Muscle layer of duodenum (tissue), 2 donors: ENCODE data around the gene ZXDA.
"Not testable (repeated sequence)": the region's sequence is repeated elsewhere in the genome, so short reads cannot be mapped to it uniquely, and the experiment has no call there.

ENCODE experiments used
- H3K27ac ChIP-seq: one replicate; pipeline ENCODE4 v1.7.0; 2013; ENCODE audit warnings: mild to moderate bottlenecking, low read length
- H3K27me3 ChIP-seq: one replicate; pipeline ENCODE4 v1.7.0; 2013; ENCODE audit warnings: low read depth, mild to moderate bottlenecking, control low read depth, low read length
- H3K36me3 ChIP-seq, 2 donors: one replicate each; pipeline ENCODE4 v1.7.0; 2013; ENCODE audit warnings: low read length in 2 of 2, control low read depth in 1 of 2, mild to moderate bottlenecking in 1 of 2; ENCODE audit not compliant: insufficient read depth in 2 of 2, control insufficient read depth in 1 of 2
- H3K4me1 ChIP-seq, 2 donors: one replicate each; pipeline ENCODE4 v1.7.0; 2013; ENCODE audit warnings: low read length in 2 of 2, mild to moderate bottlenecking in 2 of 2, control low read depth in 1 of 2, moderate library complexity in 1 of 2; ENCODE audit not compliant: insufficient read depth in 2 of 2, control insufficient read depth in 1 of 2
- H3K4me3 ChIP-seq, 2 donors: one replicate each; pipeline ENCODE4 v1.7.0; 2013; ENCODE audit warnings: low read length in 2 of 2, low read depth in 1 of 2, mild to moderate bottlenecking in 1 of 2
- H3K9me3 ChIP-seq, 2 donors: one replicate each; pipeline ENCODE4 v1.7.0; 2013; ENCODE audit warnings: low read length in 2 of 2, control low read depth in 1 of 2, mild to moderate bottlenecking in 1 of 2; ENCODE audit not compliant: control insufficient read depth in 1 of 2
- donor health status: healthy.

The ZXDA gene

DNA sequence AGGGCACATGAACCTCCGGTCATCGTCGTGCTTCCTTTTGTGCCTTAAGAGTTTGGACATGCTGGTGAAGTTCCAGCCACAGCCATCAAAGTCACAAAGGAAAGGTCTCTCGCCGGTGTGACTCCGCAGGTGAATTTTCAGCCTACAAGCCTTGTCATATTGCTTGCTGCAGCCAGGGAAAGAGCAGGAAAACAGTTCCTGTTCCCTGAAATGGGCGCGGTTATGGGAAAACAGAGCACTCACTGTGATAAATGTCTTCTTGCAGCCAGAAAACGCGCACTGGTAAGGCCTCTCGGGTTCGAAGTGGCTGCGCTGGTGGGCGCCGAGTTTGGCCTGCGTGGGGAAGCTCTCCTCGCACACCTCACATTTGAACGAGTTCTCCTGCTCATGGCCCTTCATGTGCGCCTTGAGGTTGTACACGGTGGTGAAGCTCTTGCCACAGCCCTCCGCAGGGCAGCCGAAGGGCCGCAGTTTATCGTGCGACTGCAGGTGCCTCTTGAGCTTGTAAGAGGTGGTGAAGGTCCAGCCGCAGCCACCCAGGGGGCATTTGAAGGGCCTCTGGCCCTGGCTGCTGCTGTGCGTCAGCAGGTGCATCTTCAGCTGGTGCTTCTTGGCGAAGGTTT, 1.2 kb downstream of the ZXDA start:
- H3K27me3 ChIP-seq, H3K36me3 ChIP-seq, H3K27ac ChIP-seq, H3K9me3 ChIP-seq: not testable (repeated sequence)
- Histone ChIP-seq H3K4me3 (peak overlapping the region in 1 of 2 donors; percentile 56), H3K4me1 (peaks cover 0 to 10% of the 10 kb centered on the region in 2 donors)

GRCh38 chrX:57906790-57907189, 3.5 kb downstream of the ZXDA start:
- H3K36me3 ChIP-seq = no peaks in the 10 kb centered on the region
- no peaks in the 10 kb centered on the region for H3K27me3 ChIP-seq
- H3K4me1 ChIP-seq = peaks cover 0 to 10% of the 10 kb centered on the region in 2 donors
- H3K9me3 ChIP-seq = no peaks in the 10 kb centered on the region
- H3K4me3 ChIP-seq = no peak overlapping the region
- H3K27ac ChIP-seq = peak overlapping the region; percentile 9

GRCh38 chrX:57905141-57905540, 5.1 kb downstream of the ZXDA start:
- Histone ChIP-seq H3K4me3 (peak overlapping the region; percentile 24 to 37), H3K27ac (peak overlapping the region; percentile 56), H3K9me3 (no peaks in the 10 kb centered on the region)

GRCh38 chrX:57904176-57904880, 5.9 kb downstream of the ZXDA start:
- Histone ChIP-seq H3K9me3 (no peaks in the 10 kb centered on the region), H3K36me3 (no peaks in the 10 kb centered on the region), H3K4me3 (no peak overlapping the region), H3K4me1 (peaks cover 0 to 5% of the 10 kb centered on the region in 2 donors), H3K27ac (no peak overlapping the region), H3K27me3 (no peaks in the 10 kb centered on the region)

More at GRCh38 chrX:57905141-57905540, 5.1 kb downstream of the ZXDA start:
- Histone ChIP-seq H3K27me3 (no peaks in the 10 kb centered on the region), H3K4me1 (peaks cover 0 to 5% of the 10 kb centered on the region in 2 donors), H3K36me3 (no peaks in the 10 kb centered on the region)

GRCh38 chrX:57902633-57903032, 7.6 kb downstream of the ZXDA start:
- Histone ChIP-seq H3K9me3 (no peaks in the 10 kb centered on the region), H3K36me3 (no peaks in the 10 kb centered on the region), H3K4me1 (peaks cover 0 to 5% of the 10 kb centered on the region in 2 donors), H3K27me3 (no peaks in the 10 kb centered on the region), H3K4me3 (no peak overlapping the region), H3K27ac (no peak overlapping the region)

- Histone ChIP-seq H3K9me3 (no peaks in the 10 kb centered on the region), H3K27ac (no peak overlapping the region), H3K27me3 (no peaks in the 10 kb centered on the region), H3K4me3 (no peak overlapping the region), H3K36me3 (no peaks in the 10 kb centered on the region), H3K4me1 (no peaks in the 10 kb centered on the region)
These were observed 8.8 kb downstream of the ZXDA start for GRCh38 chrX:57901466-57901865.

GRCh38 chrX:57900975-57901374, 9.3 kb downstream of the ZXDA start:
- Histone ChIP-seq H3K27me3 (no peaks in the 10 kb centered on the region), H3K27ac (no peak overlapping the region), H3K4me3 (no peak overlapping the region), H3K9me3 (no peaks in the 10 kb centered on the region), H3K4me1 (no peaks in the 10 kb centered on the region), H3K36me3 (no peaks in the 10 kb centered on the region)

DNA sequence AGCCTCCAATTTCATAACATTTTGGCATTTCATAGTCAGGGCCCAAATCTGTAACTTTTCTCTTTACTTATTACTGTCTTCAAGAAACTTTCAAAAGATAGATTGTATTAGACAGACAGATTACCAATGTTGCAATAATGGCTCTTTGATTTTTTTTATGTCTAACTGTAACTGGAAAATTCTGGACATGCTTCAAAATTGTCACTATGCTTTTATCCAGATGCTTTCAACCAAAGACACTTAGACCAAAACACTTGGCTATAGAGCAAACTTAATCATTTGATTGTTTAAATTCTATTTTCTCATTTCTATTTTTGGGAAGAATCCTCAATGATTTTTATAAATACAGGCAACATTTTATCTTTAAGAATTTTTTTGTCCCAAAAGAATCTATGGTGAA, 10.4 kb downstream of the ZXDA start:
- H3K4me1 ChIP-seq = no peaks in the 10 kb centered on the region

GRCh38 chrX:57899064-57899463, 11.2 kb downstream of the ZXDA start:
- Histone ChIP-seq H3K27me3 (no peaks in the 10 kb centered on the region), H3K4me3 (no peak overlapping the region), H3K27ac (no peak overlapping the region), H3K9me3 (no peaks in the 10 kb centered on the region), H3K36me3 (no peaks in the 10 kb centered on the region), H3K4me1 (no peaks in the 10 kb centered on the region)

More for the DNA sequence above, 10.4 kb downstream of the ZXDA start:
- Histone ChIP-seq H3K27ac (peak overlapping the region; percentile 45), H3K9me3 (no peaks in the 10 kb centered on the region), H3K4me3 (no peak overlapping the region), H3K27me3 (no peaks in the 10 kb centered on the region), H3K36me3 (no peaks in the 10 kb centered on the region)

DNA sequence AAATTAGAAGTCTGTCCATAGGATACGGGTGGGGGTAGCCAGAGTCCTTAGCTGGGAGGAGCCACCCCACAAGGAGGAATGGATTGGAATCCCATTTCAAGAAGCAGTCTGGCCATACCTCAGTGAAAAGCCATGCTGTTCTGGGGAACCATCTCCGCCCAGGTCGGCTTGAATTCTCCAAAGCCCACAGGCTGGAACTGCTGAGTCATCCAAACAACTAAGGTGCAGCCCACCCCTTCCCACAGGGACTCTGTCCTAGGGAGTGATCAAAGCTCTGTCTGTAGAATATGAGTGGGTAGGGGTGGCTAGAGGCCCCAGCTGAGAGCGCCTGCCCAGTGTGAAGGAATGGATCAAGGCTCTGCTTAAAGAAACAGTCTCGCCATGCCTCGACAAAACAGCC, 38.8 kb downstream of the ZXDA start:
- Histone ChIP-seq H3K36me3 (no peaks in the 10 kb centered on the region), H3K27ac (no peak overlapping the region), H3K4me1 (no peaks in the 10 kb centered on the region), H3K4me3 (no peak overlapping the region), H3K9me3 (peaks cover 0 to 4% of the 10 kb centered on the region in 2 donors), H3K27me3 (no peaks in the 10 kb centered on the region)
